GM23338 (cell line): ENCODE measurements around the gene SULT1C3.

Source experiments
- CREB1 ChIP-seq: fragments of 250-450 bp; sonication (Bioruptor Pico); IDR thresholded peaks from 2 replicates; pipeline ENCODE4 v1.5.0; 2020; ENCODE audit warnings: low read depth, mild to moderate bottlenecking, moderate library complexity
- EZH2 ChIP-seq: fragments of 200-600 bp; sonication (generic); IDR thresholded peaks from one replicate; pipeline ENCODE4 v1.8.0; 2017; ENCODE audit warnings: antibody characterized with exemption, mild to moderate bottlenecking, low read depth; ENCODE audit not compliant: unreplicated experiment
- EZH2phosphoT487 ChIP-seq: fragments of 200-600 bp; sonication (generic); IDR thresholded peaks from one replicate; pipeline ENCODE4 v1.8.1; 2018; ENCODE audit warnings: antibody characterized with exemption; ENCODE audit not compliant: unreplicated experiment
- JUNB ChIP-seq: IDR thresholded peaks from one replicate; pipeline ENCODE4 v1.6.1; 2016; ENCODE audit warnings: antibody characterized with exemption; ENCODE audit not compliant: unreplicated experiment
- NANOG ChIP-seq: IDR thresholded peaks from 2 replicates; pipeline ENCODE4 v1.6.1; 2016; ENCODE audit warnings: antibody characterized with exemption, borderline replicate concordance
- POLR2AphosphoS5 ChIP-seq: IDR thresholded peaks from 2 replicates; pipeline ENCODE4 v1.6.1; 2016; ENCODE audit warnings: antibody characterized with exemption, low read depth
- TF ChIP-seq, protein P1 (sequence below), 2 experiments: fragments of 200-600 bp in 1 of 2; sonication (generic) in 1 of 2; conservative IDR thresholded peaks; 2 replicates each; pipeline versions ENCODE4 v1.5.1 to v1.6.1; 2016 to 2017; ENCODE audit warnings: antibody characterized with exemption in 2 of 2, low read depth in 2 of 2, mild to moderate bottlenecking in 2 of 2, moderate library complexity in 1 of 2
- TF ChIP-seq, protein P2 (sequence below): IDR thresholded peaks from one replicate; pipeline ENCODE4 v1.6.1; 2018; ENCODE audit warnings: antibody characterized with exemption; ENCODE audit not compliant: unreplicated experiment
- TF ChIP-seq, protein P3 (sequence below): fragments of 250-450 bp; sonication (Bioruptor Pico); IDR thresholded peaks from 2 replicates; pipeline ENCODE4 v1.5.0; 2020; ENCODE audit warnings: mild to moderate bottlenecking, moderate library complexity

DNA sequence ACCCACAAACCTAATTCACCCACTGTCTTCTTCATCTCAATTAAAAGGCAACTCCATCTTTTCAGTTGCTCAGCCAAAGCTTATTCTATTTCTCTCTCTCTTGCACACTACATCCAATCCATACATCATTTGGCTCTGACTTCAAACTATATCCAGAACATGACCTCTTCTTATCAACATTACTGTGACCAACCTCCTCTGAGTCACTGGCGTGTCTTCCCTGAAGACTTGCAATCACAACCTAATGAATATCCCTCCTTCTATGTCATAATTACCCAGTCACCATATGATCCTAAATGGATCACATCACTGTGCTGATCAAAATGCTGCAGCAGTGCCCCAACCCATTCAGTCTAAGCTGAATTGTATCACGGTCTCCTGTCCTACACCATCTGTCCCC, 22.6 kb upstream of the SULT1C3 start:
- TF ChIP-seq, protein P1, sequence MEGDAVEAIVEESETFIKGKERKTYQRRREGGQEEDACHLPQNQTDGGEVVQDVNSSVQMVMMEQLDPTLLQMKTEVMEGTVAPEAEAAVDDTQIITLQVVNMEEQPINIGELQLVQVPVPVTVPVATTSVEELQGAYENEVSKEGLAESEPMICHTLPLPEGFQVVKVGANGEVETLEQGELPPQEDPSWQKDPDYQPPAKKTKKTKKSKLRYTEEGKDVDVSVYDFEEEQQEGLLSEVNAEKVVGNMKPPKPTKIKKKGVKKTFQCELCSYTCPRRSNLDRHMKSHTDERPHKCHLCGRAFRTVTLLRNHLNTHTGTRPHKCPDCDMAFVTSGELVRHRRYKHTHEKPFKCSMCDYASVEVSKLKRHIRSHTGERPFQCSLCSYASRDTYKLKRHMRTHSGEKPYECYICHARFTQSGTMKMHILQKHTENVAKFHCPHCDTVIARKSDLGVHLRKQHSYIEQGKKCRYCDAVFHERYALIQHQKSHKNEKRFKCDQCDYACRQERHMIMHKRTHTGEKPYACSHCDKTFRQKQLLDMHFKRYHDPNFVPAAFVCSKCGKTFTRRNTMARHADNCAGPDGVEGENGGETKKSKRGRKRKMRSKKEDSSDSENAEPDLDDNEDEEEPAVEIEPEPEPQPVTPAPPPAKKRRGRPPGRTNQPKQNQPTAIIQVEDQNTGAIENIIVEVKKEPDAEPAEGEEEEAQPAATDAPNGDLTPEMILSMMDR (conservative IDR thresholded peaks at IDR 0.05; ENCODE audit: low read depth in 2 of 2), result no peak
- TF ChIP-seq, protein P2, sequence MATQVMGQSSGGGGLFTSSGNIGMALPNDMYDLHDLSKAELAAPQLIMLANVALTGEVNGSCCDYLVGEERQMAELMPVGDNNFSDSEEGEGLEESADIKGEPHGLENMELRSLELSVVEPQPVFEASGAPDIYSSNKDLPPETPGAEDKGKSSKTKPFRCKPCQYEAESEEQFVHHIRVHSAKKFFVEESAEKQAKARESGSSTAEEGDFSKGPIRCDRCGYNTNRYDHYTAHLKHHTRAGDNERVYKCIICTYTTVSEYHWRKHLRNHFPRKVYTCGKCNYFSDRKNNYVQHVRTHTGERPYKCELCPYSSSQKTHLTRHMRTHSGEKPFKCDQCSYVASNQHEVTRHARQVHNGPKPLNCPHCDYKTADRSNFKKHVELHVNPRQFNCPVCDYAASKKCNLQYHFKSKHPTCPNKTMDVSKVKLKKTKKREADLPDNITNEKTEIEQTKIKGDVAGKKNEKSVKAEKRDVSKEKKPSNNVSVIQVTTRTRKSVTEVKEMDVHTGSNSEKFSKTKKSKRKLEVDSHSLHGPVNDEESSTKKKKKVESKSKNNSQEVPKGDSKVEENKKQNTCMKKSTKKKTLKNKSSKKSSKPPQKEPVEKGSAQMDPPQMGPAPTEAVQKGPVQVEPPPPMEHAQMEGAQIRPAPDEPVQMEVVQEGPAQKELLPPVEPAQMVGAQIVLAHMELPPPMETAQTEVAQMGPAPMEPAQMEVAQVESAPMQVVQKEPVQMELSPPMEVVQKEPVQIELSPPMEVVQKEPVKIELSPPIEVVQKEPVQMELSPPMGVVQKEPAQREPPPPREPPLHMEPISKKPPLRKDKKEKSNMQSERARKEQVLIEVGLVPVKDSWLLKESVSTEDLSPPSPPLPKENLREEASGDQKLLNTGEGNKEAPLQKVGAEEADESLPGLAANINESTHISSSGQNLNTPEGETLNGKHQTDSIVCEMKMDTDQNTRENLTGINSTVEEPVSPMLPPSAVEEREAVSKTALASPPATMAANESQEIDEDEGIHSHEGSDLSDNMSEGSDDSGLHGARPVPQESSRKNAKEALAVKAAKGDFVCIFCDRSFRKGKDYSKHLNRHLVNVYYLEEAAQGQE, result no peak
- TF ChIP-seq CREB1 (CRISPR knock-in tag), result no peak
- no peak for TF ChIP-seq JUNB
- no peak for TF ChIP-seq EZH2
- TF ChIP-seq POLR2AphosphoS5, result no peak
- TF ChIP-seq EZH2phosphoT487, result no peak
- TF ChIP-seq, protein P3, sequence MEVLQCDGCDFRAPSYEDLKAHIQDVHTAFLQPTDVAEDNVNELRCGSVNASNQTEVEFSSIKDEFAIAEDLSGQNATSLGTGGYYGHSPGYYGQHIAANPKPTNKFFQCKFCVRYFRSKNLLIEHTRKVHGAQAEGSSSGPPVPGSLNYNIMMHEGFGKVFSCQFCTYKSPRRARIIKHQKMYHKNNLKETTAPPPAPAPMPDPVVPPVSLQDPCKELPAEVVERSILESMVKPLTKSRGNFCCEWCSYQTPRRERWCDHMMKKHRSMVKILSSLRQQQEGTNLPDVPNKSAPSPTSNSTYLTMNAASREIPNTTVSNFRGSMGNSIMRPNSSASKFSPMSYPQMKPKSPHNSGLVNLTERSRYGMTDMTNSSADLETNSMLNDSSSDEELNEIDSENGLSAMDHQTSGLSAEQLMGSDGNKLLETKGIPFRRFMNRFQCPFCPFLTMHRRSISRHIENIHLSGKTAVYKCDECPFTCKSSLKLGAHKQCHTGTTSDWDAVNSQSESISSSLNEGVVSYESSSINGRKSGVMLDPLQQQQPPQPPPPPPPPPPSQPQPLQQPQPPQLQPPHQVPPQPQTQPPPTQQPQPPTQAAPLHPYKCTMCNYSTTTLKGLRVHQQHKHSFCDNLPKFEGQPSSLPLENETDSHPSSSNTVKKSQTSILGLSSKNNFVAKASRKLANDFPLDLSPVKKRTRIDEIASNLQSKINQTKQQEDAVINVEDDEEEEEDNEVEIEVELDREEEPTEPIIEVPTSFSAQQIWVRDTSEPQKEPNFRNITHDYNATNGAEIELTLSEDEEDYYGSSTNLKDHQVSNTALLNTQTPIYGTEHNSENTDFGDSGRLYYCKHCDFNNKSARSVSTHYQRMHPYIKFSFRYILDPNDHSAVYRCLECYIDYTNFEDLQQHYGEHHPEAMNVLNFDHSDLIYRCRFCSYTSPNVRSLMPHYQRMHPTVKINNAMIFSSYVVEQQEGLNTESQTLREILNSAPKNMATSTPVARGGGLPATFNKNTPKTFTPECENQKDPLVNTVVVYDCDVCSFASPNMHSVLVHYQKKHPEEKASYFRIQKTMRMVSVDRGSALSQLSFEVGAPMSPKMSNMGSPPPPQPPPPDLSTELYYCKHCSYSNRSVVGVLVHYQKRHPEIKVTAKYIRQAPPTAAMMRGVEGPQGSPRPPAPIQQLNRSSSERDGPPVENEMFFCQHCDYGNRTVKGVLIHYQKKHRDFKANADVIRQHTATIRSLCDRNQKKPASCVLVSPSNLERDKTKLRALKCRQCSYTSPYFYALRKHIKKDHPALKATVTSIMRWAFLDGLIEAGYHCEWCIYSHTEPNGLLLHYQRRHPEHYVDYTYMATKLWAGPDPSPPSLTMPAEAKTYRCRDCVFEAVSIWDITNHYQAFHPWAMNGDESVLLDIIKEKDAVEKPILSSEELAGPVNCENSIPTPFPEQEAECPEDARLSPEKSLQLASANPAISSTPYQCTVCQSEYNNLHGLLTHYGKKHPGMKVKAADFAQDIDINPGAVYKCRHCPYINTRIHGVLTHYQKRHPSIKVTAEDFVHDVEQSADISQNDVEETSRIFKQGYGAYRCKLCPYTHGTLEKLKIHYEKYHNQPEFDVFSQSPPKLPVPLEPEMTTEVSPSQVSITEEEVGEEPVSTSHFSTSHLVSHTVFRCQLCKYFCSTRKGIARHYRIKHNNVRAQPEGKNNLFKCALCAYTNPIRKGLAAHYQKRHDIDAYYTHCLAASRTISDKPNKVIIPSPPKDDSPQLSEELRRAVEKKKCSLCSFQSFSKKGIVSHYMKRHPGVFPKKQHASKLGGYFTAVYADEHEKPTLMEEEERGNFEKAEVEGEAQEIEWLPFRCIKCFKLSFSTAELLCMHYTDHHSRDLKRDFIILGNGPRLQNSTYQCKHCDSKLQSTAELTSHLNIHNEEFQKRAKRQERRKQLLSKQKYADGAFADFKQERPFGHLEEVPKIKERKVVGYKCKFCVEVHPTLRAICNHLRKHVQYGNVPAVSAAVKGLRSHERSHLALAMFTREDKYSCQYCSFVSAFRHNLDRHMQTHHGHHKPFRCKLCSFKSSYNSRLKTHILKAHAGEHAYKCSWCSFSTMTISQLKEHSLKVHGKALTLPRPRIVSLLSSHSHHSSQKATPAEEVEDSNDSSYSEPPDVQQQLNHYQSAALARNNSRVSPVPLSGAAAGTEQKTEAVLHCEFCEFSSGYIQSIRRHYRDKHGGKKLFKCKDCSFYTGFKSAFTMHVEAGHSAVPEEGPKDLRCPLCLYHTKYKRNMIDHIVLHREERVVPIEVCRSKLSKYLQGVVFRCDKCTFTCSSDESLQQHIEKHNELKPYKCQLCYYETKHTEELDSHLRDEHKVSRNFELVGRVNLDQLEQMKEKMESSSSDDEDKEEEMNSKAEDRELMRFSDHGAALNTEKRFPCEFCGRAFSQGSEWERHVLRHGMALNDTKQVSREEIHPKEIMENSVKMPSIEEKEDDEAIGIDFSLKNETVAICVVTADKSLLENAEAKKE (CRISPR knock-in tag), result no peak
- no peak for TF ChIP-seq NANOG
